Mesodermal cell (in vitro differentiated cells): ENCODE results near the gene ZFHX2.

ENCODE experiments used
- H3K27ac ChIP-seq: 2 replicates; pipeline ENCODE4 v1.7.0; 2013; ENCODE audit warnings: mild to moderate bottlenecking, low read depth, low read length, moderate library complexity; ENCODE audit not compliant: severe bottlenecking
- H3K36me3 ChIP-seq: 2 replicates; pipeline ENCODE4 v1.7.1; 2013; ENCODE audit warnings: mild to moderate bottlenecking, low read length, moderate library complexity; ENCODE audit not compliant: control insufficient read depth, insufficient read depth
- H3K4me1 ChIP-seq: one replicate; pipeline ENCODE4 v1.7.1; 2013; ENCODE audit warnings: mild to moderate bottlenecking, low read length; ENCODE audit not compliant: insufficient read depth, control insufficient read depth, poor library complexity, severe bottlenecking
- H3K4me3 ChIP-seq: 2 replicates; pipeline ENCODE4 v1.7.0; 2013; ENCODE audit warnings: low read length, control low read depth, mild to moderate bottlenecking; ENCODE audit not compliant: insufficient read depth, poor library complexity, severe bottlenecking; ENCODE audit errors: extremely low read depth
- H3K9me3 ChIP-seq: 2 replicates; pipeline ENCODE4 v1.7.1; 2013; ENCODE audit warnings: mild to moderate bottlenecking, low read length, moderate library complexity; ENCODE audit not compliant: control insufficient read depth
- WGBS, 2 experiments: methylation state at CpG; one replicate each; pipeline ENCODE4 v1.1.5; 2013; ENCODE audit warnings: missing lambda C conversion rate in 2 of 2; ENCODE audit not compliant: insufficient coverage in 2 of 2; 5-methylcytosine and 5-hydroxymethylcytosine counted together

Gene ZFHX2

GRCh38 chr14:23566112-23566777 lies 14.7 kb upstream of the ZFHX2 start:
- 86 to 92% methylated on average over 7 to 8 of the region's 10 CpGs for WGBS, 2 experiments
- no peaks in the 10 kb centered on the region for H3K9me3 ChIP-seq
- no peak overlapping the region for H3K27ac ChIP-seq
- H3K36me3 ChIP-seq = peaks cover 36% of the 10 kb centered on the region
- peaks cover 9% of the 10 kb centered on the region for H3K4me1 ChIP-seq
- H3K4me3 ChIP-seq = peak overlapping the region; percentile 70

GRCh38 chr14:23565626-23566025 lies 14.1 kb upstream of the ZFHX2 start:
- 89 to 94% methylated on average over 8 to 10 of the region's 11 CpGs for WGBS, 2 experiments
- peaks cover 9% of the 10 kb centered on the region for H3K4me1 ChIP-seq

GRCh38 chr14:23564876-23565275 lies 13.3 kb upstream of the ZFHX2 start:
- Histone ChIP-seq H3K4me3 (no peak overlapping the region), H3K9me3 (no peaks in the 10 kb centered on the region), H3K36me3 (peaks cover 49% of the 10 kb centered on the region), H3K27ac (no peak overlapping the region), H3K4me1 (peaks cover 9% of the 10 kb centered on the region)
- WGBS, 2 experiments = 83 to 95% methylated on average over 2 of the region's 7 CpGs

More at GRCh38 chr14:23565626-23566025, 14.1 kb upstream of the ZFHX2 start:
- peaks cover 42% of the 10 kb centered on the region for H3K36me3 ChIP-seq
- H3K9me3 ChIP-seq = no peaks in the 10 kb centered on the region
- no peak overlapping the region for H3K27ac ChIP-seq
- H3K4me3 ChIP-seq = no peak overlapping the region

- H3K36me3 ChIP-seq = peaks cover 55% of the 10 kb centered on the region
- H3K4me3 ChIP-seq = no peak overlapping the region
- H3K9me3 ChIP-seq = no peaks in the 10 kb centered on the region
- H3K4me1 ChIP-seq = peaks cover 9% of the 10 kb centered on the region
- no peak overlapping the region for H3K27ac ChIP-seq
- 91 to 98% methylated on average over 11 to 13 of the region's 13 CpGs for WGBS, 2 experiments
These were observed 12.7 kb upstream of the ZFHX2 start for GRCh38 chr14:23564181-23564812.

GRCh38 chr14:23563473-23564180 lies 12.1 kb upstream of the ZFHX2 start:
- whole genome bisulfite sequencing, 2 experiments = 90 to 96% methylated on average over 11 of the region's 14 CpGs
- Histone ChIP-seq H3K36me3 (peaks cover 62% of the 10 kb centered on the region), H3K4me3 (no peak overlapping the region), H3K4me1 (peaks cover 7% of the 10 kb centered on the region), H3K27ac (no peak overlapping the region), H3K9me3 (no peaks in the 10 kb centered on the region)

- Histone ChIP-seq H3K4me3 (no peak overlapping the region), H3K9me3 (no peaks in the 10 kb centered on the region), H3K36me3 (peaks cover 69% of the 10 kb centered on the region), H3K27ac (no peak overlapping the region), H3K4me1 (peaks cover 1% of the 10 kb centered on the region)
- 84 to 90% methylated on average over 2 of the region's 2 CpGs for WGBS, 2 experiments
These were observed 11.4 kb upstream of the ZFHX2 start for GRCh38 chr14:23562822-23563472.

GRCh38 chr14:23561873-23562821 lies 10.6 kb upstream of the ZFHX2 start:
- no peak overlapping the region for H3K4me3 ChIP-seq
- H3K36me3 ChIP-seq = peaks cover 69% of the 10 kb centered on the region
- no peak overlapping the region for H3K27ac ChIP-seq
- H3K9me3 ChIP-seq = no peaks in the 10 kb centered on the region
- 94 to 98% methylated on average over 12 to 13 of the region's 15 CpGs for WGBS, 2 experiments
- H3K4me1 ChIP-seq = peaks cover 1% of the 10 kb centered on the region

GRCh38 chr14:23561259-23561658 lies 9.7 kb upstream of the ZFHX2 start:
- Histone ChIP-seq H3K9me3 (no peaks in the 10 kb centered on the region), H3K4me1 (peaks cover 7% of the 10 kb centered on the region), H3K4me3 (no peak overlapping the region), H3K36me3 (peaks cover 69% of the 10 kb centered on the region), H3K27ac (no peak overlapping the region)
- WGBS, 2 experiments = 94 to 100% methylated on average over 2 of the region's 2 CpGs

- Histone ChIP-seq H3K36me3 (peaks cover 64% of the 10 kb centered on the region), H3K27ac (no peak overlapping the region), H3K4me1 (peaks cover 7% of the 10 kb centered on the region), H3K4me3 (no peak overlapping the region), H3K9me3 (no peaks in the 10 kb centered on the region)
- 56 to 82% methylated on average over 2 to 3 of the region's 3 CpGs for WGBS, 2 experiments
These were observed 8.5 kb upstream of the ZFHX2 start for GRCh38 chr14:23559926-23560520.
